ENCODE measurements around the gene TBC1D25.

TBC1D25 gene

GRCh38 chrX:48569958-48570357 lies 30.4 kb downstream of the TBC1D25 start:
- no peak for DNase-seq

- DNase-seq, result no peak
Observed at GRCh38 chrX:48573690-48574269, 34.3 kb downstream of the TBC1D25 start.

- DNase-seq, result peak; percentile 95
Observed at GRCh38 chrX:48574270-48575266, 35.1 kb downstream of the TBC1D25 start, which contains the start of gene RBM3. RBM3 (plus strand) TSS chrX:48574484; CDS start chrX:48575181, 697 bp downstream.

GRCh38 chrX:48575642-48576041 lies 36.1 kb downstream of the TBC1D25 start:
- DNase-seq, result no peak

GRCh38 chrX:48576108-48576507 lies 36.6 kb downstream of the TBC1D25 start:
- no peak for DNase-seq

GRCh38 chrX:48578661-48579128 lies 39.2 kb downstream of the TBC1D25 start:
- no peak for DNase-seq

GRCh38 chrX:48579259-48579658 lies 39.7 kb downstream of the TBC1D25 start:
- DNase-seq, result no peak

GRCh38 chrX:48580662-48581061 lies 41.1 kb downstream of the TBC1D25 start:
- no peak for DNase-seq

- no peak for DNase-seq
Observed at GRCh38 chrX:48584698-48585097, 45.2 kb downstream of the TBC1D25 start.

- no peak for DNase-seq
Observed at GRCh38 chrX:48589482-48590162, 50.1 kb downstream of the TBC1D25 start.

- DNase-seq, result no peak
Observed at GRCh38 chrX:48590203-48591103, 50.9 kb downstream of the TBC1D25 start.

- no peak for DNase-seq
Observed at GRCh38 chrX:48591255-48591791, 51.8 kb downstream of the TBC1D25 start.

- no peak for DNase-seq
Observed at GRCh38 chrX:48592971-48593370, 53.5 kb downstream of the TBC1D25 start.

- DNase-seq, result no peak
Observed at GRCh38 chrX:48595929-48596328, 56.4 kb downstream of the TBC1D25 start.

GRCh38 chrX:48597353-48598264 lies 58.1 kb downstream of the TBC1D25 start, which contains the start of gene WDR13:
WDR13 (plus strand) TSS chrX:48597492; CDS start chrX:48597997, 505 bp downstream.
- peak; percentile 93 for DNase-seq

GRCh38 chrX:48598614-48599013 lies 59.1 kb downstream of the TBC1D25 start:
- no peak for DNase-seq

GRCh38 chrX:48599341-48599740 lies 59.8 kb downstream of the TBC1D25 start:
- DNase-seq, result no peak

- no peak for DNase-seq
Observed at GRCh38 chrX:48600226-48600625, 60.7 kb downstream of the TBC1D25 start.

GRCh38 chrX:48601741-48602394 lies 62.4 kb downstream of the TBC1D25 start:
- DNase-seq, result no peak

- DNase-seq, result no peak
Observed at GRCh38 chrX:48604701-48605100, 65.2 kb downstream of the TBC1D25 start.

Measured in CD4-positive, alpha-beta T cell treated with Interleukin-12 subunit alpha and Interleukin-12 subunit beta, for 1 hour (primary cell).